ENCODE data around the gene PELI2.

PELI2 gene

GRCh38 chr14:56304456-56304855 lies 186.2 kb downstream of the PELI2 start:
- Mint-ChIP-seq H3K27ac (no peak overlapping the region), H3K4me1 (no peaks in the 10 kb centered on the region), H3K4me3 (no peak overlapping the region), H3K36me3 (ENCODE audit: low read depth) (no peaks in the 10 kb centered on the region), H3K9me3 (no peaks in the 10 kb centered on the region), H3K27me3 (no peaks in the 10 kb centered on the region)
- no peak for DNase-seq
- ATAC-seq: no peak

- H3K4me3 Mint-ChIP-seq: no peak overlapping the region
- H3K27me3 Mint-ChIP-seq: no peaks in the 10 kb centered on the region
- ATAC-seq (no peak), DNase-seq (no peak)
- H3K36me3 Mint-ChIP-seq (ENCODE audit: low read depth): no peaks in the 10 kb centered on the region
- H3K9me3 Mint-ChIP-seq: peaks cover 3% of the 10 kb centered on the region
- no peaks in the 10 kb centered on the region for H3K4me1 Mint-ChIP-seq
- H3K27ac Mint-ChIP-seq: no peak overlapping the region
Measured at GRCh38 chr14:56309198-56309597, 191.0 kb downstream of the PELI2 start.

GRCh38 chr14:56310643-56311042 lies 192.4 kb downstream of the PELI2 start:
- no peak overlapping the region for H3K4me3 Mint-ChIP-seq
- no peak overlapping the region for H3K27ac Mint-ChIP-seq
- no peaks in the 10 kb centered on the region for H3K27me3 Mint-ChIP-seq
- ATAC-seq: no peak
- no peak for DNase-seq
- no peaks in the 10 kb centered on the region for H3K36me3 Mint-ChIP-seq (ENCODE audit: low read depth)
- H3K4me1 Mint-ChIP-seq: no peaks in the 10 kb centered on the region
- peaks cover 3% of the 10 kb centered on the region for H3K9me3 Mint-ChIP-seq

- Mint-ChIP-seq H3K9me3 (peaks cover 3% of the 10 kb centered on the region), H3K4me1 (no peaks in the 10 kb centered on the region), H3K27me3 (no peaks in the 10 kb centered on the region), H3K4me3 (no peak overlapping the region), H3K27ac (no peak overlapping the region), H3K36me3 (ENCODE audit: low read depth) (no peaks in the 10 kb centered on the region)
- ATAC-seq (no peak), DNase-seq (no peak)
Measured at GRCh38 chr14:56313789-56314188, 195.6 kb downstream of the PELI2 start.

GRCh38 chr14:56318393-56319115 lies 200.3 kb downstream of the PELI2 start:
- H3K27ac Mint-ChIP-seq: no peak overlapping the region
- no peak for ATAC-seq

GRCh38 chr14:56321861-56322260 lies 203.7 kb downstream of the PELI2 start:
- H3K27ac Mint-ChIP-seq: no peak overlapping the region
- peaks cover 2% of the 10 kb centered on the region for H3K36me3 Mint-ChIP-seq (ENCODE audit: low read depth)
- peaks cover 4% of the 10 kb centered on the region for H3K9me3 Mint-ChIP-seq
- ATAC-seq: no peak
- DNase-seq: no peak
- H3K4me3 Mint-ChIP-seq: no peak overlapping the region
- H3K27me3 Mint-ChIP-seq: no peaks in the 10 kb centered on the region
- no peaks in the 10 kb centered on the region for H3K4me1 Mint-ChIP-seq

More at GRCh38 chr14:56318393-56319115, 200.3 kb downstream of the PELI2 start:
- Mint-ChIP-seq H3K4me3 (no peak overlapping the region), H3K27me3 (no peaks in the 10 kb centered on the region), H3K9me3 (no peaks in the 10 kb centered on the region), H3K36me3 (ENCODE audit: low read depth) (no peaks in the 10 kb centered on the region), H3K4me1 (no peaks in the 10 kb centered on the region)
- DNase-seq: no peak

- no peaks in the 10 kb centered on the region for H3K4me1 Mint-ChIP-seq
- H3K27ac Mint-ChIP-seq: no peak overlapping the region
- no peak for ATAC-seq
- peaks cover 4% of the 10 kb centered on the region for H3K9me3 Mint-ChIP-seq
- no peaks in the 10 kb centered on the region for H3K27me3 Mint-ChIP-seq
- H3K4me3 Mint-ChIP-seq: no peak overlapping the region
- no peak for DNase-seq
- H3K36me3 Mint-ChIP-seq (ENCODE audit: low read depth): peaks cover 2% of the 10 kb centered on the region
Measured at GRCh38 chr14:56322531-56322930, 204.3 kb downstream of the PELI2 start.

- Mint-ChIP-seq H3K36me3 (ENCODE audit: low read depth) (peaks cover 2% of the 10 kb centered on the region), H3K4me1 (no peaks in the 10 kb centered on the region), H3K27me3 (no peaks in the 10 kb centered on the region), H3K27ac (no peak overlapping the region), H3K9me3 (peaks cover 4% of the 10 kb centered on the region), H3K4me3 (no peak overlapping the region)
- ATAC-seq: no peak
- no peak for DNase-seq
Measured at GRCh38 chr14:56324454-56324853, 206.2 kb downstream of the PELI2 start.

GRCh38 chr14:56324856-56325699 lies 206.9 kb downstream of the PELI2 start:
- Mint-ChIP-seq H3K27ac (no peak overlapping the region), H3K27me3 (no peaks in the 10 kb centered on the region), H3K4me1 (no peaks in the 10 kb centered on the region), H3K9me3 (peaks cover 4% of the 10 kb centered on the region), H3K4me3 (no peak overlapping the region), H3K36me3 (ENCODE audit: low read depth) (peaks cover 2% of the 10 kb centered on the region)
- ATAC-seq: no peak
- DNase-seq: no peak

GRCh38 chr14:56328021-56328420 lies 209.8 kb downstream of the PELI2 start:
- ATAC-seq: no peak
- Mint-ChIP-seq H3K27ac (no peak overlapping the region), H3K36me3 (ENCODE audit: low read depth) (peaks cover 2% of the 10 kb centered on the region), H3K27me3 (no peaks in the 10 kb centered on the region), H3K9me3 (peaks cover 4% of the 10 kb centered on the region), H3K4me3 (no peak overlapping the region), H3K4me1 (no peaks in the 10 kb centered on the region)
- DNase-seq: no peak

GRCh38 chr14:56331592-56332216 lies 213.5 kb downstream of the PELI2 start:
- DNase-seq (no peak), ATAC-seq (no peak)
- Mint-ChIP-seq H3K27ac (no peak overlapping the region), H3K4me1 (peaks cover 3% of the 10 kb centered on the region), H3K27me3 (no peaks in the 10 kb centered on the region), H3K9me3 (no peaks in the 10 kb centered on the region), H3K4me3 (no peak overlapping the region), H3K36me3 (ENCODE audit: low read depth) (peaks cover 2% of the 10 kb centered on the region)

GRCh38 chr14:56333359-56334292 lies 215.4 kb downstream of the PELI2 start:
- H3K36me3 Mint-ChIP-seq (ENCODE audit: low read depth): no peaks in the 10 kb centered on the region

GRCh38 chr14:56334458-56334857 lies 216.2 kb downstream of the PELI2 start:
- Mint-ChIP-seq H3K36me3 (ENCODE audit: low read depth) (no peaks in the 10 kb centered on the region), H3K27me3 (no peaks in the 10 kb centered on the region), H3K9me3 (no peaks in the 10 kb centered on the region), H3K4me3 (no peak overlapping the region), H3K27ac (no peak overlapping the region), H3K4me1 (peaks cover 3% of the 10 kb centered on the region)
- no peak for ATAC-seq
- DNase-seq: no peak

More at GRCh38 chr14:56333359-56334292, 215.4 kb downstream of the PELI2 start:
- Mint-ChIP-seq H3K4me1 (peaks cover 3% of the 10 kb centered on the region), H3K9me3 (no peaks in the 10 kb centered on the region), H3K4me3 (no peak overlapping the region), H3K27me3 (no peaks in the 10 kb centered on the region), H3K27ac (no peak overlapping the region)
- DNase-seq (no peak), ATAC-seq (no peak)

- Mint-ChIP-seq H3K9me3 (no peaks in the 10 kb centered on the region), H3K27ac (no peak overlapping the region), H3K4me3 (no peak overlapping the region), H3K27me3 (no peaks in the 10 kb centered on the region), H3K4me1 (peaks cover 2% of the 10 kb centered on the region), H3K36me3 (ENCODE audit: low read depth) (no peaks in the 10 kb centered on the region)
- DNase-seq (no peak), ATAC-seq (no peak)
Measured at GRCh38 chr14:56338674-56339073, 220.5 kb downstream of the PELI2 start.
